Mesangial cell (primary cell): ENCODE results near the gene HOXC11. TPM values are rescaled to one million over a fixed set of nuclear protein-coding genes. Genes with fewer than 3 reads are reported as not detected.

Experiments
- total RNA-seq: library from RNA; depleted of rRNA; stranded (reverse); fragments of >200 nt; gene quantifications from 2 replicates; pipeline ENCODE4 v1.2.3, GENCODE V29; 2015

HOXC11 gene
- total RNA-seq = 1.3 and 1.8 TPM in 2 replicates

DNA sequence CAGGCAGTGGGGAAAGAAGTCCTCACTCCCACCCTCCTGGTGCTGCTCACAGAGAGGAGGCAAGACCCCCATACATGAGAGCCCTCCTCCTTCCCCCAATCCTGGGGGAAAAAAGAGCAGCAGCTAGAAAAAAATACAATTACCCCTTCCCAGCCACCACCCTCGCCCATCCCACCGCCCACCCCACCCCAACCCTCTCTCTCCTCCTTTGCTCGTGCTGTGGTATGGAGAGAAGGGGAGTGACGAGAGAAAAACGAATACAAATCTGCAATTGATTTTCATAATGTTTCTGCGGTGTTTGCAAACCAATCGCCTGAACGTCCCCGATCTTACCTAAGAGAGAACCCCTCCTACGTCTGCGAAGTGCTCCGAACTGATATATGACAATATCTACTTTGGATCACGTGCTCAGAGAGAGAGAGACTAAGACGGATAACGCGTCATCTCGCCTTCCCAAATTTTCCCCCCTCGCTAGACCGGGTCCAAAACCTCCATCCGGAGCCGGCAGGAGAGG, at the start of gene HOXC11:
Gene HOXC11 (plus strand): TSS at position 405 of the 514 bp plus-strand sequence. CDS start 116 bp downstream, outside the sequence.

DNA sequence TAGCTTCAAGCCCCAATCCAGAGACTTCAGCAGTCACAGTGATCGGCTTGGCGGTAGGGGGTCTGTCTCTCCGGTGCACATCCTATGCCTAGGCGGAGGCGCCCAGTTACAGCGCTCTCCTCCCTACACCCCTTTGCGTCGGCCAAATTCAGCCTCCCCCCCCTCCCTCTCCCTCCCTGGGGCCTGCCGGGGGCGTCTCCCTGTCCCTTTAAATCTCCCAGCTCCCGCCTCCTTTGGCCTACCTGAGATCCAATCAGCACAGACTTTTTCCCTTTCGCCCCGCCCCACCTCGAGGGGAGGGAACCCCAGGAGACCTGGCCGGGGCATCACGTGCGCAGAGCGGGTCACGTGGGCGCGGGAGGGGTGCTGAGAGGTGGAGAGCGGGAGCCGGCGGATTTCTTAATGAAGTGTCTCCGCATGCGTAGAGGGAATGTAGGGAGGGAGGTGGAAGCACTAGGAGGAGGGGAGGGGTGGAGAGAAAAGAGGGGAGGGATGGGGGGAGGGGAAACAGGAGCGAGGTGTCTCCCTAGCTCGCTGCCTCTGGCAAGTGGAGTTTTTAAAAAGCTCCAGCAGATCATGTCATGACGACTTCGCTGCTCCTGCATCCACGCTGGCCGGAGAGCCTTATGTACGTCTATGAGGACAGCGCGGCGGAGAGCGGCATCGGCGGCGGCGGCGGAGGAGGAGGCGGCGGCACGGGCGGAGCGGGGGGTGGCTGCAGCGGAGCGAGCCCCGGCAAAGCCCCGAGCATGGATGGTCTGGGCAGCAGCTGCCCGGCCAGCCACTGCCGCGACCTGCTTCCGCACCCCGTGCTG, 34.4 kb upstream of the HOXC11 start, which contains the start of gene HOXC13:
Gene HOXC13 (plus strand): TSS at position 506 of the 815 bp plus-strand sequence. CDS start 76 bp downstream, at position 582.

DNA sequence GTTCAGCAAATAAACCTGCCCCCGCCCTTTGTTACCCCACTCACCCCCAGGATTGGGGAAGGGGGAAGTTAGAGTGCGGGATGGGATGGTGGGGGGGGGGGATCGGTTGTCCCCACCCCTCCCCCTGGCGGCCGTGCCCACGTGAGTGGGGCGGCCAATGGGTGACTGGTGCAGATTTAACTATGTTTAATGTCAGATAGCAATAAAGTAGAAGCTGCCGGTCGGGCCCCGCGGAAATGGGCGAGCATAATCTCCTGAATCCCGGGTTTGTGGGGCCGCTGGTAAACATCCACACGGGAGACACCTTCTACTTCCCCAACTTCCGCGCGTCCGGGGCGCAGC, 18.3 kb upstream of the HOXC11 start, which contains the start of gene HOXC12:
Gene HOXC12 (plus strand): TSS at position 210 of the 342 bp plus-strand sequence. CDS start 27 bp downstream, at position 237.

DNA sequence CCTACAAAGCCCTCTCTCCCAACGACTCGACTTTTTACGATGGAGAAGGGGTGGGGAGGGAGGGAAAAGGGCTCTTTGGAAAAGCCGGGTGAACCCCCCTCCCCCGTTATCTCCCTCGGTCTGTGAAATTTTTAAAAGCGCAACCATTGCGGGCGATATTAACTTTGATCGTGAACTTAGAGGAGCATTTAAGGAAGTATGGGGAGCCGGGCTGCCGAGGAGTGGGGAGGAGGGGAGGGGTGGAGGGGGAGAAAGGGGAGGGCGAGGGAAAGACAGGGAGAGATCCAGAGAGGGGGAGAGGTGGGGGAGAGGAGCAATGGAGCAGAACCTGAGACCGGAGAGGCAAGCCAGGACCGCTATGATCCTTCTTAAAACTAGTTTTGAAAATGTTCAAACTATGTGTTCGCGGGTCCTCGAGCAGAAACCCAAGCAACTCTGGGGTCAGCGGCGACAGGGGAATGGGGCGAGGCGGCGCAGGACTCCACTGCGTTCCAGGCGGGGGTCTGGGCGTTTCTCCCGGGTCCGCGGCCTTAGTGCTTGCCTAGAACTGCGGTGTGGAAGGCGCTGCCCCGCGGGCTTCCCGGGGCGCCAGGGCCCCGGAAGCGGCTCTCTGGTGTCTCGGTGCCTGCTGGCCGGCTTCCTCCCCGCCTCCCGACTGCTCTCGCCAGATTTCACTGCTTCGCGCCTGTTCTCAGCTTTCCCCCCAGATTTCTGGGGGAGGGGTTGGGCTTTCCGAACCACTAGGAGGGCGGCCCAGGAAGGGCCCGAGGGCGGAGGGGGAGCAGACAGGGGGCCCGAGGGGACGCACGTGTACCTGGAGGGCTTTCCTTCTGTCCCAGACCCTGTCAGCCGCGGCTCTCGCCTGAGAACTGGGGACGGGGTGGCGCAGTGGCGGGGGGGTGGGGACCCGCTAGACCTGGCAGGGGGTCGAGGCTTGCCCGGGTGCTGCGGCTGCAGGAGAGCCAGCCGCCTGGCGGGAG, 1.4 kb downstream of the HOXC11 start, which contains the start of gene HOTAIR:
Gene HOTAIR (minus strand): TSS at position 871 of the 980 bp plus-strand sequence.

DNA sequence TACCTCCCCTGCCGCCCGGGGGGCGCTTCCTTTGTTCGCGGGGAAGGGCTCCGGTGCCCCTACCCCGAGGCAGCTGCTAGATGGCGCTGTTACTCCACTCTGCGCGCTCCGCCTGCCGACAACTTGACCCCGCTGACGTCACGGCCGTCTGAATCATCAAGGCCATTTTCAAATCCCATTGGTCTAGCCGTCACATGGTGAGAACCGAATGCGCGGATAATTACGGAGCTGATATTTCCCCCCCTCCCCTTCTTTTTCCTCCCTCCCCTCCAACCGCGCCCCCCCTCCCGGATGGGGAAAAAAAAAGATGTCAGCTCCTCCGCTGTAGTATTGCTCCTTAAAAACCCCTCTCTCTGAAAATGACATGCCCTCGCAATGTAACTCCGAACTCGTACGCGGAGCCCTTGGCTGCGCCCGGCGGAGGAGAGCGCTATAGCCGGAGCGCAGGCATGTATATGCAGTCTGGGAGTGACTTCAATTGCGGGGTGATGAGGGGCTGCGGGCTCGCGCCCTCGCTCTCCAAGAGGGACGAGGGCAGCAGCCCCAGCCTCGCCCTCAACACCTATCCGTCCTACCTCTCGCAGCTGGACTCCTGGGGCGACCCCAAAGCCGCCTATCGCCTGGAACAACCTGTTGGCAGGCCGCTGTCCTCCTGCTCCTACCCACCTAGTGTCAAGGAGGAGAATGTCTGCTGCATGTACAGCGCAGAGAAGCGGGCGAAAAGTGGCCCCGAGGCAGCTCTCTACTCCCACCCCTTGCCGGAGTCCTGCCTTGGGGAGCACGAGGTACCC, 12.2 kb downstream of the HOXC11 start, which contains the start of gene HOXC10:
Gene HOXC10 (plus strand): TSS at position 246 of the 791 bp plus-strand sequence. CDS start 114 bp downstream, at position 360.

DNA sequence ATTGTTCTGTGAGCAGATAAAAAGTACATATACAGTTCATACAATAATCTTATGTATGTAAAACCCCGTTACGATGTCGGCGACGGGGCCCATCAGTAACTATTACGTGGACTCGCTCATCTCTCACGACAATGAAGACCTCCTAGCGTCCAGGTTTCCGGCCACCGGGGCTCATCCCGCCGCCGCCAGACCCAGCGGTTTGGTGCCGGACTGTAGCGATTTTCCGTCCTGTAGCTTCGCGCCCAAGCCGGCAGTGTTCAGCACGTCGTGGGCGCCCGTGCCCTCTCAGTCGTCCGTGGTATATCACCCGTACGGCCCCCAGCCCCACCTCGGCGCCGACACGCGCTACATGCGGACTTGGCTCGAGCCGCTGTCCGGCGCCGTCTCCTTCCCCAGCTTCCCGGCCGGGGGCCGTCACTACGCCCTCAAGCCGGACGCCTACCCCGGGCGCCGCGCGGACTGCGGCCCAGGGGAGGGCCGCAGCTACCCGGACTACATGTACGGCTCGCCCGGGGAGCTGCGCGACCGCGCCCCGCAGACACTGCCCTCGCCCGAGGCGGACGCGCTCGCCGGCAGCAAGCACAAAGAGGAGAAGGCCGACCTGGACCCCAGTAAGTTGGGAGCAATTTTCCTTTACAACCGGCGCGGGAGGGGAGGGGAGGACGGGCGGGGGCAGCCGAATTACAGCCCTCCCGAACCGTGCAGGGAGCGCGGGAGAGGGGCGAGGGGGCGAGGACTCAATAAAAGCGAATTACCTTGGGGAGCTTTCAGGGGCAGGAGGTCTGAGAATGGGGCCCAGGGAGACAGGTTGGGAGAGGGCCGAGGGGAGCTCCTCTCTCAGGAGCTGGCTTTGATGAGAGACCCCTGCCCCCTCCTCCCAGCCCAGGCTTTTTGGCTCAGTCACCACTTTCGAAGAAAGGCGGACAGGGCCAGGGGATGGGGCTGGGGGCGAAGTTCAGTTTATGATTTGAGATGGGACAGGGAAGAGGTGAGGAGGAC, 27.5 kb downstream of the HOXC11 start, which contains the start of gene HOXC9:
Gene HOXC9 (plus strand): TSS at position 46 of the 999 bp plus-strand sequence. CDS start 28 bp downstream, at position 74.

Other genes with a start within 250 kb of the HOXC11 start
- gene CALCOCO1, start 245.7 kb upstream of the HOXC11 start, total RNA-seq = 29.2 and 112 TPM in 2 replicates
- gene CISTR, start 221.1 kb upstream of the HOXC11 start, total RNA-seq = not detected in 2 replicates
- gene HOXC13, start 34.3 kb upstream of the HOXC11 start, total RNA-seq = not detected in 2 replicates
- gene HOXC12, start 18.2 kb upstream of the HOXC11 start, total RNA-seq = not detected in 2 replicates
- gene HOTAIR, start 1.8 kb downstream of the HOXC11 start, total RNA-seq = 0.49 and 1.9 TPM in 2 replicates
- gene HOXC10, start 12.0 kb downstream of the HOXC11 start, total RNA-seq = 10.3 and 17.9 TPM in 2 replicates
- 12.1 and 21.0 TPM in 2 replicates for gene HOXC9, start 27.0 kb downstream of the HOXC11 start, total RNA-seq
- 2.0 and 2.5 TPM in 2 replicates for gene HOXC8, start 35.9 kb downstream of the HOXC11 start, total RNA-seq
- gene HOXC6, start 55.3 kb downstream of the HOXC11 start, total RNA-seq = 2.6 and 3.9 TPM in 2 replicates
- 0.76 and 2.0 TPM in 2 replicates for gene HOXC5, start 59.9 kb downstream of the HOXC11 start, total RNA-seq
- gene HOXC4, start 80.7 kb downstream of the HOXC11 start, total RNA-seq = 2.3 and 2.8 TPM in 2 replicates
- gene SMUG1, start 215.9 kb downstream of the HOXC11 start, total RNA-seq = 31.6 and 45.0 TPM in 2 replicates